ENCODE results near the gene BRF1.

Gene BRF1

GRCh38 chr14:105161309-105161708, 139.5 kb downstream of the BRF1 start:
- DNase-seq (no peak), ATAC-seq (no peak)
- Mint-ChIP-seq H3K9me3 (no peaks in the 10 kb centered on the region), H3K4me3 (no peak overlapping the region), H3K4me1 (no peaks in the 10 kb centered on the region), H3K27me3 (peaks cover 20% of the 10 kb centered on the region), H3K27ac (no peak overlapping the region)

- DNase-seq (no peak), ATAC-seq (no peak)
- Mint-ChIP-seq H3K4me1 (no peaks in the 10 kb centered on the region), H3K9me3 (no peaks in the 10 kb centered on the region), H3K4me3 (no peak overlapping the region), H3K27ac (no peak overlapping the region), H3K27me3 (peaks cover 15% of the 10 kb centered on the region)
These were observed 140.0 kb downstream of the BRF1 start for GRCh38 chr14:105160776-105161175.

- Mint-ChIP-seq H3K9me3 (no peaks in the 10 kb centered on the region), H3K4me1 (no peaks in the 10 kb centered on the region), H3K4me3 (no peak overlapping the region), H3K27me3 (peaks cover 6% of the 10 kb centered on the region), H3K27ac (no peak overlapping the region)
- no peak for DNase-seq
- no peak for ATAC-seq
These were observed 141.5 kb downstream of the BRF1 start for GRCh38 chr14:105159344-105159743.

Measured in stimulated activated naive CD8-positive, alpha-beta T cell treated with anti-CD3 and anti-CD28 coated beads, Interleukin-15, amount 100 ng/mL, for 72 hours (primary cell).